Endothelial cell of umbilical vein (primary cell): ENCODE data around the gene NCS1. TPM values are rescaled to one million over a fixed set of nuclear protein-coding genes. Genes with fewer than 3 reads are reported as not detected.

Source experiments
- BruUV-seq: library from RNA; stranded (reverse); fragments of 400-500 nt; replicated peaks from 2 replicates; lab custom pipeline; 2021; lab: Mats Ljungman, UMichigan
- CTCF ChIA-PET: fragments of 300-600, 350-600 bp; sonication (Branson Sonifier 250); formaldehyde crosslinking; loops from one replicate; lab custom pipeline; 2021; ENCODE audit warnings: antibody characterized with exemption, inconsistent platforms; lab: Charles Lee
- POLR2A ChIA-PET: fragments of 300-600, 350-600 bp; sonication (Branson Sonifier 250); formaldehyde crosslinking; loops from one replicate; lab custom pipeline; 2021; ENCODE audit warnings: antibody characterized with exemption, inconsistent platforms; lab: Charles Lee
- DNase-seq: peaks from one replicate; pipeline ENCODE4 v3.0.0-alpha.2; 2011; ENCODE audit warnings: low read depth, low spot score
- FAIRE-seq: peaks from 2 replicates; lab custom pipeline; 2011; peaks lifted over from hg19 to GRCh38; lab: Jason Lieb, UNC
- H2AFZ ChIP-seq: 2 replicates; pipeline ENCODE4 v1.6.0; 2012; ENCODE audit warnings: low read depth, low read length, control low read depth, inconsistent platforms
- H3K27ac ChIP-seq: 2 replicates; pipeline ENCODE4 v1.5.1; 2011; ENCODE audit warnings: low read depth, mild to moderate bottlenecking, control low read depth, low read length, moderate library complexity; ENCODE audit not compliant: insufficient read depth
- H3K27me3 ChIP-seq, 2 experiments: 2 replicates each; pipeline versions ENCODE4 v1.6.0 to v1.6.1; 2011; ENCODE audit warnings: low read length in 2 of 2, mixed read lengths in 1 of 2; ENCODE audit not compliant: control insufficient read depth in 2 of 2, insufficient read depth in 2 of 2
- H3K36me3 ChIP-seq, 2 experiments: 2 replicates in 1 of 2; 3 replicates in 1 of 2; pipeline ENCODE4 v1.5.1; 2011; ENCODE audit warnings: low read length in 2 of 2, mild to moderate bottlenecking in 1 of 2, moderate library complexity in 1 of 2; ENCODE audit not compliant: control insufficient read depth in 2 of 2, insufficient read depth in 2 of 2; ENCODE audit errors: extremely low read depth in 1 of 2
- H3K4me1 ChIP-seq: 3 replicates; pipeline ENCODE4 v1.5.1; 2011; ENCODE audit warnings: mild to moderate bottlenecking, low read length; ENCODE audit not compliant: control insufficient read depth, insufficient read depth; ENCODE audit errors: extremely low read depth
- H3K4me2 ChIP-seq: 2 replicates; pipeline ENCODE4 v1.6.1; 2011; ENCODE audit warnings: low read length, control low read depth, mixed read lengths; ENCODE audit not compliant: insufficient read depth
- H3K4me3 ChIP-seq, 3 experiments: fragments of 200-600 bp in 1 of 3; sonication (generic), shearing (Covaris generic) in 1 of 3; replicated peaks in 1 of 3; 2 replicates each; pipeline ENCODE4 v1.5.1; 2011 to 2016; ENCODE audit warnings: control low read depth in 3 of 3, low read length in 3 of 3, mild to moderate bottlenecking in 2 of 3, inconsistent platforms in 1 of 3, low read depth in 1 of 3, moderate library complexity in 1 of 3; ENCODE audit not compliant: insufficient read depth in 1 of 3
- H3K79me2 ChIP-seq: 2 replicates; pipeline ENCODE4 v1.6.0; 2012; ENCODE audit warnings: low read length, inconsistent platforms; ENCODE audit not compliant: control insufficient read depth, insufficient read depth
- H3K9ac ChIP-seq: replicated peaks from 2 replicates; pipeline ENCODE3; 2011; ENCODE audit warnings: low read length, control low read depth; ENCODE audit not compliant: insufficient read depth; ENCODE audit errors: extremely low read depth
- H3K9me1 ChIP-seq: replicated peaks from 3 replicates; pipeline ENCODE4 v1.6.0; 2011; ENCODE audit warnings: mild to moderate bottlenecking, low read length; ENCODE audit not compliant: control insufficient read depth, insufficient read depth; ENCODE audit errors: extremely low read depth
- H3K9me3 ChIP-seq: replicated peaks from 2 replicates; pipeline ENCODE4 v1.5.1; 2012; ENCODE audit warnings: low read length, inconsistent platforms; ENCODE audit not compliant: control insufficient read depth, insufficient read depth
- H4K20me1 ChIP-seq: replicated peaks from 2 replicates; pipeline ENCODE3; 2011; ENCODE audit warnings: mild to moderate bottlenecking, low read length; ENCODE audit not compliant: control insufficient read depth, insufficient read depth; ENCODE audit errors: extremely low read depth
- CTCF ChIP-seq, 2 donors: IDR thresholded peaks; 1 replicate in 1 of 2; 2 replicates in 1 of 2; pipeline ENCODE4 v1.5.1; 2011; ENCODE audit warnings: low read length in 2 of 2, mild to moderate bottlenecking in 2 of 2, moderate library complexity in 2 of 2, control low read depth in 1 of 2, inconsistent platforms in 1 of 2, low read depth in 1 of 2; ENCODE audit not compliant: insufficient read depth in 1 of 2; ENCODE audit errors: extremely low read depth in 1 of 2
- EZH2 ChIP-seq: IDR thresholded peaks from 2 replicates; pipeline ENCODE4 v1.6.1; 2012; ENCODE audit warnings: borderline replicate concordance, low read depth, mild to moderate bottlenecking, moderate library complexity, low read length, inconsistent platforms; ENCODE audit not compliant: severe bottlenecking
- FOS ChIP-seq: IDR thresholded peaks from 2 replicates; pipeline ENCODE4 v1.6.1; 2011; ENCODE audit warnings: mild to moderate bottlenecking, low read length, moderate library complexity, borderline replicate concordance; ENCODE audit not compliant: insufficient read depth
- GATA2 ChIP-seq: IDR thresholded peaks from 2 replicates; pipeline ENCODE4 v1.7.0; 2011; ENCODE audit warnings: low read depth, mild to moderate bottlenecking, moderate library complexity, mixed read lengths, low read length; ENCODE audit not compliant: insufficient read length, insufficient read depth
- JUN ChIP-seq: IDR thresholded peaks from 2 replicates; pipeline ENCODE4 v1.6.1; 2011; ENCODE audit warnings: borderline replicate concordance, low read depth; ENCODE audit not compliant: insufficient read length, insufficient read depth
- MAX ChIP-seq: IDR thresholded peaks from 2 replicates; pipeline ENCODE4 v1.6.1; 2011; ENCODE audit not compliant: insufficient read depth, insufficient read length
- POLR2A ChIP-seq: IDR thresholded peaks from 2 replicates; pipeline ENCODE4 v1.6.1; 2012; ENCODE audit warnings: low read depth, mild to moderate bottlenecking, control low read depth, low read length
- POLR2AphosphoS5 ChIP-seq: IDR thresholded peaks from 2 replicates; pipeline ENCODE4 v1.6.1; 2012; ENCODE audit warnings: low read depth, mild to moderate bottlenecking, control low read depth, low read length, moderate library complexity; ENCODE audit not compliant: insufficient read depth
- dilution Hi-C: fragments of 300-500 bp; cut with MboI; formaldehyde crosslinking; loops from one replicate; pipeline ENCODE4 v1.15.0; 2019; ENCODE audit warnings: low sequenced_read_pairs; ENCODE audit not compliant: extremely low pct_ligation_motif_present
- intact Hi-C: fragments of 100-400 bp; cut with micrococcal nuclease; formaldehyde crosslinking; loops from one replicate; pipeline ENCODE4 v1.10.0; 2022
- polyA plus RNA-seq, 4 experiments: library from polyadenylated mRNA; depleted of rRNA in 3 of 4; stranded (reverse) in 3 of 4; unstranded in 1 of 4; fragments of >200 nt; gene quantifications; 2 replicates each; pipeline versions ENCODE4 v1.2.1 to v1.2.3, GENCODE V29; 2011 to 2012; ENCODE audit warnings: missing spikeins in 1 of 4
- total RNA-seq: library from RNA; stranded (reverse); gene quantifications from 2 replicates; pipeline ENCODE4 v1.2.3, GENCODE V29; 2021

The NCS1 gene
- total and polyA plus RNA-seq, 2 donors (not counting 3 experiments of a cell fraction or from before 2014, with no cell fraction given): 53.6 to 77.4 TPM

DNA sequence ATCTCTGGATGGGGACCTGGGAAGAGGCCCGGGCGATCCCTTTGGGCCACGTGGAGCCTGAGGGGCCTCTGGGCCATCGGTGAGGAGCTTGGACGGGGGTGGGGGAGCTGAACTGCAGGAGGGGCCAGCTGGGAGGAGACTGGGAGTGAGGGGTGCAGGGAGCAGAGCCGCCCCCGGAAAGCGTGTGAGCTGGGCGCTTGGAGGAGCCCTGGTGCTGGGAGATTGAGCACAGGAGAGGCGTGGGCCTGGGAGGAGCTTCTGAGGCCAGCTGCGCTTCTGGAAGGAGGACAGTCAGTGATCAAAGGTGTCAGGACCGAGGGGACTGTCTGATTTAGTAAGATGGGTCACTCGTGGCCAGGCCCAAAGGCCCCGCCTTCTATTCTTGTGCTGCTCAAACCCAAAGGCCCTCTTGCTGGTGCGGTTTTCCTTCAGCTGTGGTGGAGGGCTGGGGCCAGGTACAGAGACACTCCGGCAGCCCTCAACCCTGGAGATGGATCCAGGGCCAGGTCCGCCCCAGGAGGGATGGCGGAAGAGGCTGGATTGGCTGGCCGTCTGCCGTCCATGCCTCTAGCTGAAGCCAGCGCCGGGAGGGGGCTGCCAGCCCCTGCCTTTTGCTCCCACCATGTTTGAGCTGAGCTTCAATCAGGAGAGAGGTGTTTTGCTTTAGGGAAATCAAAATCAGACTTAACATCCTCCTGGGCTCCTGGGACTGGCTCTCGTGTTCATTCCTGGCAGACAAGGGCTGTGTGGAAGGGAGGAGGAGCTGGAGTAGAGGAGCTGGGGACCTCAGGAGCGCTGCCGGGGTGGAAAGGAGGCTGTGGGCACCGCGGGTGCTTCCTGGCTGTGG lies 21.6 kb downstream of the NCS1 start:
- BruUV-seq: no TSS peak
- DNase-seq (no peak), FAIRE-seq (no peak)
- no peaks in the 10 kb centered on the region for H3K4me1 ChIP-seq
- H3K27me3 ChIP-seq: no peaks in the 10 kb centered on the region
- H3K9me1 ChIP-seq: no peaks in the 10 kb centered on the region
- no peak overlapping the region for H3K4me3 ChIP-seq
- H3K79me2 ChIP-seq: peaks cover 65% of the 10 kb centered on the region
- no peak overlapping the region for H3K4me2 ChIP-seq
- H3K27ac ChIP-seq: no peak overlapping the region
- dilution Hi-C loops (no loop called here), intact Hi-C loops (no loop called here)
- H3K9ac ChIP-seq: no peak overlapping the region
- H2AFZ ChIP-seq: no peak overlapping the region
- POLR2A ChIA-PET: no interaction called here
- H4K20me1 ChIP-seq: no peaks in the 10 kb centered on the region
- H3K9me3 ChIP-seq: no peaks in the 10 kb centered on the region
- CTCF ChIA-PET: interaction anchor here (0.5 kb wide), 1 partner anchor 29 kb away, joined by 3 read pairs; no protein-coding TSS in a partner anchor
- no peaks in the 10 kb centered on the region for H3K36me3 ChIP-seq
- TF ChIP-seq POLR2AphosphoS5: no peak
- TF ChIP-seq MAX: no peak
- TF ChIP-seq JUN: no peak
- no peak for TF ChIP-seq FOS
- TF ChIP-seq CTCF (IDR thresholded peaks at IDR 0.05; ENCODE audit: extremely low read depth in 1 of 2, insufficient read depth in 1 of 2, low read depth in 1 of 2, low read length in 2 of 2): no peak
- no peak for TF ChIP-seq POLR2A
- TF ChIP-seq EZH2: no peak
- no peak for TF ChIP-seq GATA2
